GM21381 (cell line): ENCODE data around the gene ZIC2.

ENCODE experiments used
- ATAC-seq: cut with Tn5 transposase; IDR thresholded peaks from one replicate; pipeline ENCODE4 v1.9.1; 2021; ENCODE audit warnings: mild to moderate bottlenecking, moderate library complexity; ENCODE audit not compliant: unreplicated experiment

The ZIC2 gene

DNA sequence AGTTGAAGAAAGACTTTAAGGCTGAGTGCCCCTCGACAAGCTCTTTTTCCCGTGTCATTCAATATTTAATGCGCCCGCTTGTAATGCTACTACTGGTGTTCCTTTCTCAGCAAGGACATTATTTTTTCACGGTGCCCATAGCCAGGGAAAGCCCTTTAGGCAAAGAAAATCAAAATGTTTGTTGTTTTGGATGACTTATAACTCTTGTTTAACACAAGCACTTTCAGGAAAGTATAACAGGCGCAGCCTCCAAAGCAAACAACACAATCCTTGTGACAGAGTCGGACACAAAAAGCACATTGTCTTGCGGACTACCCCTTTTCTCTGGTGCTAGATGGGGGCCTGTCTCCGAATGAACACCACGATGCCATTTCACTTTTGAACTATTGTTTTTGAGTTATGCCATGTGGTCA is 22.5 kb upstream of the ZIC2 start:
- ATAC-seq: no peak

DNA sequence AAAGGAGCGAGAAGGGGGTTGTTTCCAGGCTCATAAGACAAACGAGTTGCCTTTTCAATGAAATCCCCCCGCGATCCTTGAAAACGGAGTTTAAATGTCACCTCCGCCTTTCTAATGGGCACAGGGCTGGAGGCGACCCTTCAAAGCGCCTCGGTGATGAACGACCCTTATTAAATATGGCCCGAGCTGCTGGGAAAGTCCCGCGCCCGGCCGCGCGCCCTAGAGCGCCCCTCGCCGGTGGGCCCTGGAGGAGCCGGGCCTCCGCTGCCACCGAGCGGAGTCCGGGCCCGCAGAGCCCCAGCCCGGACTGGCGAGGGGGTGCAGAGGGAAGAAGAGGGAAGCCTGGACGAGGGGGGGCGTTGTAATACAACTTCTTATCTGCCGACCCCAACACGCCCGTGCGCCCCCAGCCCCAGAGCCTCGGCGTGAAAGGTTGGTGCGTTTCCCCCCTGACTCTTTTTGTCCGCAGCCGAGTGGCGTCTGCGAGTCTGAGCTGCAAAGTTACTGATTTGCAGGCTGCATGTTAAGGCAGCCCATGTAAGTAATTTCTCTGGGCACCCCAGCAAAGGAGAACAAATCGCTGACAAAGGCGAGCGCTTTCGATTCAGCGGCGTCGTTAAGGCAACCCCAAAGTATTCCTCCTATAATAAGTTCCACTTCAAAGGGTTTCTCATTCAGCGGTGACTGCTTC is 21.9 kb upstream of the ZIC2 start:
- ATAC-seq: no peak

DNA sequence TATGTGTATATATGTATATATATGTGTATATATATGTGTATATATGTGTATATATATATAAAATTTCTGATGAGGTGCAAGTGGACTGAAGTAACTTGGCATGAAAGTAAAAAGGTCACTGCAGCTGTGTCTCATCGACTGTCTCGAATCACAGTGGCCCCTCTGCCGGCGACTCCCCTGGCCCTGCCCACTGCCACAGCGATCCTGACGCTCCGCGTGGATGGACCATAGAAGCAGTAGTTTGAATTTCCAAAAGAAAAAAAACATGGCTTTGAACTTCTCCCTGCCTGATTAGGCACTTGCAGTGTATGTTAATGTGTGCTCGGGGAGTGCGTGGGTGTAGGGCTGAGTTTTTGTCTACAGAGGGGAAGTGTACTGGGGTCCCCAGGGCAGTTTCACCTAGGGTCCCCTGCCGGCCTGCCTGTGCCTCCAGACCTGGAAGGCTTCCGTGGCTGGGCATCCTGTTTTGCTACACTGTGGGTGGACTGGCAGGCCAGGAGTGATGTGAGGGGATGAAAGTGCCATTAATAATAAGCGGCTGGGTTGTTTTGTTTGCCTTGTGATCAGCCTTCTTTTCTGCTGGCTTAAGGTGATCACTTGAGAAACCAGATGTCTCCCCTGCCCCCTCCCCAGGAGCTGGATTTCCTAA is 20.8 kb upstream of the ZIC2 start:
- no peak for ATAC-seq

DNA sequence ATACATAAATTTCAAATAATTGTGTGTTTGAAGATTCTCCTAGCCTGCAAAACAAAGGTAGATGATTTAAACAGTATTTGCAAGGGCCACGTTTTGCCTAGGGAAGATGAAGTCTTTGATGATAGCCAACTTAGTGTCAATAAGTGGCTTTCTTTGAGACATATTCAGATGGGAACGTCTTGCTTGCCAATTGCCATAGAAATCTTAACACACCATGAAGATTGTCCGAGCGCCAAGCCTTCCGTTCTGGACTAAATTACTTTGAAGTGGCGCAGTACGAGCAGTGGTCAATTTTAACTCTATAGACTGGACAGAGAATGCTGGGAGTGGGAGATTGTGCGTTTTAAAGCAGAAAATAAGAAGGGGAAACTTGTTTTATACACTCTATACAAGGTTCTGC is 19.9 kb upstream of the ZIC2 start:
- ATAC-seq: no peak

DNA sequence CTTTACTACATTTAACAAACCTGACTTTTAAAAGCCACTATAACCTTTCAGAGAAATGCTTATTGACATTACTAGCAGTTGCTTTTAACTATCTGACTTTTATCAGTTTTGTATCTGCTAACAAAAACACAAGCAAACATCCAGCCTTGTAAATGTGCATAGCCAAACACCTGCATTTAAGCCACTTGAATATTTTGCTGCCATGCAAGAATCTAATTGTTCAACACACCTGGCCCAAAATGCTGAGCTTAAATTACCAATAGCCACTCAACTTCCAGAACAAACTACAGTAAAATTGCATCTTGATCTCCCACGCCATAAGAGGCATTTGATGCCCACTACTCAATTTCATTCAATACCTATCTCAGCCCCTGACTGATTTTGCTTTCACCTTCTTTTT is 19.3 kb upstream of the ZIC2 start:
- ATAC-seq: no peak

DNA sequence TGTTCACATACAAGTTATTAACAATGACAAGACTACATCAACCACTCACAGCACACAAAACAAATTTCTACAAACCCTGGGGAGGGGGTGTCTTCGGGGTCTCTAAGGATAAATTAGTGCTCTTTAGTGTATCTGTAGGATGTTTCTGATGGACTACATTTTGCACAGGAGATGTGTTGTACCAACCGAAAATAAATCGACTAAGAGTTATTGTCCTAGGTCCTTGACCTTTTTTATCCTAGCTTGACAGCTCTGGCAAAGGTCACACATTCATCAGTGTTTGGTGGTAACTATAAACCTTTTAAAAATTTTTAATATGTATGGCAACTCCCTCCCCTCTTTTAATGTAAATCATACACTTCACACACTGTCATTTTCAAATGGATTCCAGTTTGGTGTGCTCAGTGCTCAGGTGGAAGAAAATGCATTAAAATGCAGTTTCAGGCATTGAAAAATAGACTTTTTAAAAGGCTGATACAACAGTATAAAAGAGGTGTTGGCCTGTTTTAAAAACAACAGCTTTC is 17.7 kb upstream of the ZIC2 start:
- ATAC-seq: no peak

DNA sequence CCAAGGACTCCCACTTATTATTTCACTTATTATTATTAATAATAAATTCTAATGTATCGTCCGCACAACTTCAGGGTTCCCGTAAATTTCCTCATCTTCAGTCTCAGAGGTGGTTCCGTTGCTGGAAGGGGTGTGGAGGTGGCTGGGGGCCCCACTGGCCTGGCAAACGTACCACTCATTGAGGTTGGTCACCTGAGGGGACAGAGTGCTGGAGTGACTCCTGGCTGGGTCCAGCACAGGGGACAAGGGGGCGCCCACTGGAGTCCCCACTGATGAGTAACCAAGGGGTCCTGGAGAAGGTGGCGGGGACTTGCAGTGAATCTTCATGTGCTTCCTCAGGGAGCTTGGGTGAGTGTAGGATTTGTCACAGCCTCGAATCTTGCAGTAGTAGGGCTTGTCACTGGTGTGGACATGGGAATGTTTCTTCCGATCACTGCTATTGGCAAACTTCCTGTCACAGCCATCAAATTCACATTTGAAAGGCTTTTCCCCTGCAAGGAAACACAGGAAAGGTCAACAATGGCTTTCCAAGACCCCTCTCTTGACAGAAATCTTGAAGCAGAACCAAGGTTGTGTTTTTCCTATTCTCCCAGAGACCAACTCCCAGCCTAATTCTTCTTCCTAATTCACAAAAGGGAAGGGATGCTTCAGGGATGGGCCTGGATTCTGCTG is 16.1 kb upstream of the ZIC2 start:
- no peak for ATAC-seq

DNA sequence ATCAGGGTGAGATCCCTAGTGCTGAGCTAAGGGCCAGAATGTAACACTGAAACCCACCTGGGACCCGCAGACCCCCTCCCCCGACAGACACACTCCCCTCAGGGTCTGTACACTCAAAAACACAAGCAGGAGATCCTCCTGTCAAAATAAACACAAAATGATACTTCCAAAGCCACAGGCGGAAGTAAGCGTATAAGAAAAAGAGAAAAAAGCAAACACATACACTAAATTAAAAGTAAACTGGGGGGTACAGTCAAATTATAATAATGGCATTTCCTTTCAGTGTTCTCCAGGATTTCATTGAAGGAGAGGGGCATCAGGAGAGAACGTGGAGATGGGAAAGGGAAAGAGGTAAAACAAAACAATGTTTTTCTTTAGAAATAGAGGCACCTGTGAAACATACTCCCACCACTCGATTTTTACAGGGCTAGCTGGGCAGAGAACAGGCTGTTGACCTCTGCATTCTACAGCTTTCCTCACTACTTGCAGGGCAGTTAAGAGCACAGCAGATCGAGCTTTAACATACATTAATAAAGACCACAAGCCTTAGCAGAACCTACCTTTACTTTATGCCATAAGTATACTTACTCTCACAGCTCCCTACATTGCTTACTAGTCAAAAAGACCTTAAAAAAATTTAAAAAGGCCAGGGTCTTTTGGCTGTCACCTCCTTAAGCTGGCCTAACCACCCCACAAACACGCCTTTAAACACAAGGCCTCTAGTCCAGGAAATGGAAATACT is 15.3 kb upstream of the ZIC2 start:
- ATAC-seq: no peak

DNA sequence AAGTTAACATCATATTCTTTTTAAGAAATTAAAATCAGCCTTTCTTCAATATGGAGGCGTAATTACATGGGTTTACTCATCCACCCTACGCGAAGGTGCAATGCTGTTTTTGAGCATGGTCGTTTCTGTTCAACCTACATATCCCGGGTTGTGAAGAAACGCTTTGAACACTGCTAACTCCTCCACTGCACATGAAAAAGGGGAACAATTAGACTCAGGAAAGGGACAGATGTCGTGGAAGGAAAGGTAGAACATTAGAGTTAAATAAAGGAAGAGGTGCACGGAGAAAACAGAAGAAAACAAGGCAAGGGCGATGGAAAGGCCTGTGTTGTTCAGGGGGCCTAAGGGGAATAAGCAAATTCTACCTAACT is 14.1 kb upstream of the ZIC2 start:
- no peak for ATAC-seq

DNA sequence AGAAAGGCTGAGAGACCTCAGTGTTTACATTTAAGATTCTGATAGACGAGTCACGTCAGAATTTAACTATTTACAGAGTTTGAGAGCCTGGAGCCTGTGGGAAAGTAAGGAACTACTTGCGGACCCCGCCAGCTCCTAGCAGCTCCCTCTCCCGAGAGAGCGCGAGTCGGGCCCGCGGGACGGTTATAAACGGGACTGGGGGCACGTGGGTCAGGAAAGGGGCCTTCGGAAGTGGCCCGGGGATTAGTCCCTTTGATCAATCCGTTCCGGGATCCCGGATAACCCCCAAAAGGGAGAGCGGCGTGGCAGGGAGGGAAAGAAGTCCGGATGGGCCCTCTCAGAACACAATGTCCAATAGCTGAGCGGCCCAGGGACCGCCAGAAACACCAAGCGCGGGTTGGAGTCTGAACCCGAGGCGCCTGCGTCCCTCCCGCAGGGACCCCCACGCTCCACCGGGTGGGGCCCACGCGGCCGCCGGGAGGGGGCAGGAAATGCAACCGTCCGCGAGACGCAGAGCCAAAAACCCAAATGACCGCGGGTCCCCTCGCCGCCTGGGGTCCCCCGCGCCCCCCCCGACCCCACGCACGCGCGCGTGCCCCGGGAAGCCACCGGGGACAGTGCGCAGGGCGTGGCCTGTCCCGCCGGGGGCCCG is 13.6 kb upstream of the ZIC2 start:
- ATAC-seq: no peak

DNA sequence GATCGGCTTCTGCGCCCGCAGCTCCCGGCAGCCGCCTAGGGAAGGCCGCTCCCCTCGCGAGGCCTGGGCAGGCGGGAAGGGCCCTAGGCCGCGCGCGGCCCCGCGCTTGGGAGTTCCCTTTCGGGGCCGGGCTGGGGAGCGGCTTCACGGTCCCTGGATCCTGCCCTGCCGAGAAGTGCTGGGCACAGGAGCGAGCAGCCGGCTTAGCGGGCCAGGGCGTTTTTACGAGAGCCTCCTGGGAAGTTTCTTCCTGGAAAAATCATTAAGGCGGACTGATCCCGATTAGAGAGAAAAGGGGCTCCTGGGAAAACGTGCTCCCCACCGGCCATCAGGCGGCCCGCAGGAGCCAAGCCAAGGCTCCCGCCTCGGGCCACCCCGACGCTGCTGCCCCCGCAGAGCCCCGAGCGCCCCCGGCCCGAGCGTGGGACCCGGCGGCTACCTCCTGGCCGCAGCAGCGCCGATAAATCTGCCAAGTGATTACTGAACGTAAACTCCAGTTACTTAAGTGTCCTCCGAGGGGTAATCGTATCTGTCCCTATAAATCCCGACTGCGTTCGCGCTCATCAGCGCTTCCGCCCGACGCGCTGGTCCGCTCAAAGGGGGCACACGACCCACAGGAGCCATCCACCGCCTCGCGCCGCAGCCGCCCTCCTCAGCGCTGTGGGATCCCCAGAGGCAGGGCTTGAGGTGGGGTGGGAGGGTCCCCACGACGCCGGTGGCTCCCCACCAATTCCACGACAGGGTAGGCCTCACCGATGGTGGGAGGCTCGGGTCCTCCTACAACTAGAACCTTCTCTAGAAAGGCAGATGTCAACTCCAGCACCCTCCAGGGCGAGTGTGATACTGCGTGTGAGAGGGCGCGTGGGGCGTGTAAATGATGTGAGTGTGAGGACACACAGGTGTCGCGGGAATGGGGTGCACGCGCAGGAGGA is 12.8 kb upstream of the ZIC2 start:
- no peak for ATAC-seq

DNA sequence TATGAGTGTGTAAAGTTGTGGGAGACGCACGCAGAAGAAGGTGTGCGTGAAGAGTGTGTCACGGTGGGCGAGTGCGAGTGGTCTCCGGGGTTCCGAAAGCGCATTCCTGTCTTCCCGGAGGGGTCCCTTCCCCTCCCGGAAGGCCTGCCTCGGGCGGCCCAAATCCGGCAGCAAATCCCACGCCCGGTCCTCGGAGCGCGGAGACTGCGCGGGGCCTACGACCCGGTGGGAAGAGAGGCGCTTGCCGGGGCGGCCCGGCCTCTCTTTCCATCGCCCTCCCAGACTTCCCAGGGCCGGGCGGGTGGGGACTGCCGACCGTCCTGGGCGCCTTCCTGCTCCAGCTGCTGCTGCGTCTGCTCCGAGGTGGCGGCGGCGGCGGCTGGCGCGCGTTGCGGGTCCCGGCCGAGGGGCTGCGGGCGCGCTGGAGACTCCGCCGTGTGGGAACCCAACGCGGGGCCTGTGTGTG is 12.1 kb upstream of the ZIC2 start:
- no peak for ATAC-seq

DNA sequence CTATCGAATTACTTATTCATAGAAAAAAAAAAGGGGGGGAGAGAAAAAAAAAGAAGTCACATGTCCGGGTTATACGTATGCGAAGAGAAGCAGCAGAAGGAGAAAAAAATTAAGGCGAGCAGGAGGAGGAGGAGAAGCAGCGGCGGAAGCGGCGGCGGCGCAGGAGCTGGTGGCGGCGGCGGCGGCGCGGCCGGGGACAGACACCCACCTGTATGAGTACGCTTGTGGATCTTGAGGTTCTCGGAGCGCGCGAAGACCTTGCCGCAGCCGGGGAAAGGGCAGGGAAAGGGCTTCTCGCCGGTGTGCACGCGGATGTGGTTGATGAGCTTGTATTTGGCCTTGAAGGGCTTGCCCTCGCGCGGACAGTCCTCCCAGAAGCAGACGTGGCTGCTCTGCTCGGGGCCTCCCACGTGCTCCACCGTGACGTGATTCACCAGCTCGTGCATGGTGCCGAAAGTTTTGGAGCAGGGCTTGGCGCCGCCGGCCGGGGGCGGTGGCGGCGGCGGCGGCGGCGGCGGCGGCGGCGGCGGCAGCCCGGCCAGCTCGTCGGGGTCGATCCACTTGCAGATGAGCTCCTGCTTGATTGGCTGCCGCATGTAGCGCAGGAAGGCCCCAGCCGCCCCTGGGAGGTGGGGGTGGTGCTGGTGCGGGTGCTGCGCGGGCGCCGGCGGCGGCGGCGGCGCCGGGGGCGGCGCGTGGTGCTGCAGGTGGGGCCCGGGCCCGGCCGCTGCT is 11.5 kb upstream of the ZIC2 start:
- ATAC-seq: no peak

DNA sequence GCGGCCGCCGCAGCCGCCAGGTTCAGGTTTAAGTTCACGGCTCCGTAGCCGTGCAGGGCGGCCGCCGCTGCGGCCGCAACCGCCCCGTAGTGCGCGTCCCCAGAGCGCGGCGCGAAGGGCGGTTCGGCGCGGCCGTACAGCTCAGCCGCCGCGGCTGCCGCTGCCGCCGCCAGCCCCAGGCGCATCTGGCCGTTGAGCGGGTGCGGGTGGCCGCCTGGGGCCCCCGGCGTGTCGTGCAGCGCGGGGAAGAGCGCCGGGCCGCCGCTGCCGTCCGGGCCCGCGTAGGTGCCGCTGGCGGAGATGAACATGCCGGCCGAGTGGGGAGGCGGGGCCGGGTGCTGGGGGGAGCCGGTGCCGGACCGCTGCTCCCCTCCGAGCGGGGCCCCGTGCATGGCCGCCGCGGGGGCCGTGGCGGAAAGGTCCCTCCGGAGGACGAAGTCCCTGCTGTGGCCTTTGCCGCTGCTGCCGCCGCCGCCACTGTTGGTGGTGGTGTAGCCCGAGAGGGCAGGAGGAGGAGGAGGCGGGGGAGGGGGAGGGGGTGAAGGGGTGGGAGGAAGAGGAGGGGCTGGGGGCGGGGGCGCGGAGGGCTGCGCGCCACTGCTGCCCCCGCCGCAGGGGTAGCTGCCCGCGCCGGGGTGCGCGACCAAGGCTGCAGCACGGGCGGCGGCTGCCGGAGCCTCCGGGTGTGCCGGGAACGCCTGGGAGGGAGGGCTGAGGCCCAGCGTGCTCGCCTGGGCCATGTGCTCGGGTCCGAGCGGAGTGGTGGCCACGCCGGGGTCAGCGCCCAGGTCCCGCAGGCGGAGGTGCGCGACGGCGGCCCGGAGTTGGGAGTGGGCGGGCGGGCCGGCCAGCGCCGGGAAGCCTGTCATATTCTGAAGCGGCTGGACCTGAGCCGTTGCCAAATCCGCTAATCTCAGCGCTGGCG is 10.7 kb upstream of the ZIC2 start:
- no peak for ATAC-seq

DNA sequence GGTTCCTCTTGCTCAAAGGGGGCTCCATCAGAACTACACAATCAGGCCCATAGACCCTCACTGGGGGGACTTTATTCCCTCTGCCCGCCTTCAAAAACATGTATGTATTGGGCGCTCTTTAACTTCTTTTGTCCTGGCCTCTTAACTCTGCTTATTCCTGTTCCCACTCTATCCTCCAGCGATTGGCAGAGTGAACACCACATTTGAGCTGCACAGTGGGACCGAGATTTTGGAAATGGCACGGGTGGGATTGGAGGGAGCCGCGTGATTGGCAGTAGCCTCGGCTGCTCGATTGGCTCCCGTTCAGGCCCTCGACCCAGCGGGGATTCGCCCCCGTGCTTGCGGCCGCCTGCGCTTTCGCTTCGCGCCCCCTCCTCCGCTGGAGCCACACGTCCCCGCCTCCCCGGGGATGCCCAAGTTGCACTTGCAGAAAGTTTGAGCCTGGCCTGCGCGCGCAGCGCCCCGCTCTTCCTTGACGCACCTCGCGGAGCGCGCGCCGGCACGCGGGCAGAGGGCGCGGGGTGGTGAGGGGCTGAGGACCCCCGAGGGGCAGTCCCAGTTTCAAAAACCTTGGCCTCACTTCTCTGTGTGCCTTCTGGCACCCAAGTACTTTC is 9.9 kb upstream of the ZIC2 start, which contains the start of gene ZIC5:
Gene ZIC5 (minus strand): TSS at position 192 of the 614 bp plus-strand sequence. CDS start 164 bp downstream, at position 28.
- no peak for ATAC-seq

DNA sequence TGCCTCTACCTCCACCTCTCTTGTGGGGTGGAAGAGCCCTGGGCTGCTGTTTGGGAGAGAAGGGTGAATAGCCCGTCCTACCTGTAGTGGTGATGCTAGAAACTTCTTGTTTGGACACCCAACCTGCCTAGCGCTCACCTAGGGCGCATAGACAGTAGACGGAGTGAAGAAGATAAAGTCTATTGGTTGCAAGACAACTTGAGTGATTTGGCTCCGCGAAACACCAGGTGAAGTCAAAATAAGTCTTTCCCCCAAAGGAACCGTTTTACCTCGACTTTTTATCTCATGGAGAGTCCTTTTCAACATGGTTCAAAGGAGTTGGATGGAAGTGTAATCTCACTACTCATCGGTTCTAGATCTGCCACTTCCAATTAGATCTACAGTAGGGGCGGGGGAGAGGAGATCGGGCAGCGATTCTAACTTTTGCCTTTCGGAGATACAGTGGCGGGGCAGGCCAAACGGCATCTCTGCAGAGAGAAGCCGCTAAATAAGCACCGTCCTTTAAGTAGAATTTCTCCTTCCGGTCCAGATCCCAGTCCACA is 9.3 kb upstream of the ZIC2 start:
- no peak for ATAC-seq

DNA sequence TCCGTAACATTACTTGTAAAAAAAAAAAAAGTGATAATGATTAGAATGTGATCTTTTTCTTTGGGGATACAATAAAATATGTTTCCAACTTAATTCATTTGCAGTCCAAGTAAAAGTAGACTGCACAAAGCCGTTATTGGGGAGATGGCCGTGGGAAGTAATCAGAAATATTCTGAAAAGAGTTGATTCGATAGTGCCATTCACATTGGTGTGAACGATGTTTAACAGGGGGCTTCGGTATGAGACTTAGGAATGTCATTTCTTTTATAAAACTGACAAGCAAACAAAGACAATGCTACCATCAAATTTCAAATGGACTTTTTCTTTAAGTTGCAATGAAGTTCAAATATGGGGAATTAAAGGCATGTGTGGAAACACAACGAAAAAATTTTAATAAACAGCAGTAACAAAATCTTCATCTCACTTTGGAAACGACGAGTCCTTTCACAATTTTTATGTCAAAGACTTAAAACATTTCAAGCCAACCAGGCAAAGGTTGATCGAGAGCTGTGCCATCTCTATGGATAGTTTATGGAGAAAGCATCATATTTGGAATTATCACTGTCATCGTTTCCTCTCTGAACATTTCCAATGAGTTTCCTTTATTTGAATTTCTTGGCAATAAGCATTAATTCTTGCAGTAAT is 8.3 kb upstream of the ZIC2 start:
- ATAC-seq: no peak
